SK-N-SH treated with all-trans-retinoic acid at 6 μM for 48 hours (cell line): Measurements from ENCODE around the gene PDPR.

Experiments
- GLIS3 ChIP-seq: fragments of 250-450 bp; sonication (Bioruptor Pico); IDR thresholded peaks from 2 replicates; pipeline ENCODE4 v1.5.0; 2020; ENCODE audit warnings: mild to moderate bottlenecking, moderate library complexity
- TCF4 ChIP-seq: fragments of 250-450 bp; sonication (Bioruptor Pico); IDR thresholded peaks from 2 replicates; pipeline ENCODE4 v1.8.0; 2021; ENCODE audit warnings: mild to moderate bottlenecking, moderate library complexity, borderline replicate concordance

DNA sequence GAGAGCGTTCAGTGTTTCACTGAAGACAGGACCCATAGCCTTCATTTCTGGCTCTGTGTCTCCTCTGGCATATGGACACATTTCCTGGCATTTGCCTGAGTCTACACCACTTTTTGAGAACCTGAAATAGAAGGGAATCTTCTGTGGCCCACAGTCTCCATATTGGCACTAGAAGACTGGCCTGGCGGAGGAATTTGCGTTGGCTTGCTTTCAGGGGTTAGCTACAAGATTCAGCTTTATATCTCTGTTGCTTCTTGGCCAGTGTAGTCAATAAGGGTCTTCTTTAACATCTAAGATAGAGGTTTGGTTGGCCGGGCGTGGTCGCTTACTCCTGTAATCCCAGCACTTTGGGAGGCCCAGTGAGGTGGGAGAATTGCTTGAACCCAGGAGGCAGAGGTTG, 46.7 kb downstream of the PDPR start:
- TF ChIP-seq GLIS3 (CRISPR knock-in tag) (no peak), TCF4 (no peak)
